NCI-H128 (cell line): Measurements from ENCODE around the gene CD46.

Source experiments
- DNase-seq: peaks from one replicate; lab custom pipeline; 2025; ENCODE audit not compliant: unreplicated experiment; lab: John Stamatoyannopoulos, UW

Gene CD46

DNA sequence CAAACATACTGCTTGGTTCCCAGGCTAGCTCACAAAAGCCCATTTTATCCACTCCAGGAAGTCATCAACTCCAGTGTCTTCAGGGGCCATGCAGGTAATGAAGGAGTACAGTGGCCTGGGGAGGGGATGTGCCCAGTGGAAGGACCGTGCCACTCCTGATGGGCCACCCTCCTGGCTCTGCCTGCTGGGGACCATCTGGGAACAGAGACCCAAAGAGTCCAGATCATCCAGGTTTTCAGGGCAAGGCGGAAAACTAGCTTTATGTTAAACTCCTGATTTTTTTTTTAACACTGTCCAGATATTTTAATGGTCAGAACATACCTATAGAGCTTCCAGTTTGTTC lies 75.6 kb downstream of the CD46 start:
- DNase-seq: no peak

DNA sequence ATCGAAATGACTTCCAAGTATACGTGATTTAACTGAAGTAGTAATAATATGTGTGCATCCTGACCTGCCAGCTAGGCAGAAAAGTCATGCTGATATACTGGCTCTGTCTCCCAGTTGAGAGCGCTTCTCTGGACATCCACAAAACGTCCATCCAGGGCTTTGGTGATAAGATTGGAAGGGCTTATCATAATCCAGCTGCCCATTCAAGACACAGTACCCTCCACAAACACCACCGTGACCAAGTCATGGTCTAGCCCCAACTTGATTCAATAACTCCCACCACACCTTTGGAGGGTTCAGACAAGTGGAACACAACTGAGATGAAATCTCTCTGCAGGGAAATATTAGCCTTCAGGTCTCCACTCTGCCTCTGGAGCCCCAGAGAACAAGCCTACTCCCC lies 76.2 kb downstream of the CD46 start:
- no peak for DNase-seq

DNA sequence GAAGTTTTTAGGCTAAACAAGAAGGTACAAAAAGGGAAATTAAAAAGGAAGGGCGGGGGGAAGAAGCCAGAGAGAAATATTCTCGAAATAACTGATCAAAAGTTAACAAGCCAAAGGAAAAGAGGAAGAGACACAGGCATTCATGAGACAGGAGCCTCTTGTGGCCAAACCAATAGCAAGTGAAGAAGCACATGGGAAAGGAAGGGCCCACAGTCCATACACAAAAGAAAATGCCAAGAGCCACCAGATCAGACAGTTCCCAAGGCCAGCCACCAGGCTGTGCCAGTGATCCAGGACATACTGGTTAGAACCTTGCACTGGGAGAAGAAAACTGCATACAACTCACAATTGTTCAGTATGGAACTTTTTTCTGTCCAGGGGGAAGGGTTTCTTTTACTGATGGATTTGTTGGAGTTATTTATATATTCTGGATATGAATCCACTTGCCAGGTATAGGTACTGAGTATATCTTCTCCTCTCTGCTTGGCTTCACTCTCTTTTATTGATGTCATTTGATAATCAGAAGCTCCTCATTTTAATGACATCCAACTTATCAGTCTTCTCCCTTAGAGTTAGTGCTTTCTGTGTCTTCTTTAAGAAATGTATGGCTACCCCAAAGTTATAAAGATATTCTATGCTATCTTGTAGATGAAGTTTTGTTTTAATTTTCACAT lies 76.8 kb downstream of the CD46 start:
- DNase-seq: no peak

DNA sequence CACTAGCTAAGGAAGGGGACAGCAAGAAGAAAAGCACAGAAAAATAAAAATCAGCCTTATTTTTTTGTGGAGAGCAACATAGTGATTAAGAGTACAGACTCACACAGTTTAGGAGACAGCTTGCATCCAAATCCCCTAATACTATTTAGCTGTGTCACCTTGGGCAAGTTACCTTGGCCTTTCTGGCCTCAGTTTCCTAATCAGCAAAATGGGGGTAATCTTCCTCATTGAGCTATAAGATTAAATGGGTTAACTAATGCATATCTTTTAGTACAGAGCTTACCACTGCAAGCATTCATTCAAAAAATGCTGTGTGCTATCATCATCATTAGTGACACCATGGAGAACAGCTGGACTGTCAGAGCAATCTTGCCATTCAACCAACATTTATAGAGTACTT lies 77.7 kb downstream of the CD46 start:
- DNase-seq: no peak

DNA sequence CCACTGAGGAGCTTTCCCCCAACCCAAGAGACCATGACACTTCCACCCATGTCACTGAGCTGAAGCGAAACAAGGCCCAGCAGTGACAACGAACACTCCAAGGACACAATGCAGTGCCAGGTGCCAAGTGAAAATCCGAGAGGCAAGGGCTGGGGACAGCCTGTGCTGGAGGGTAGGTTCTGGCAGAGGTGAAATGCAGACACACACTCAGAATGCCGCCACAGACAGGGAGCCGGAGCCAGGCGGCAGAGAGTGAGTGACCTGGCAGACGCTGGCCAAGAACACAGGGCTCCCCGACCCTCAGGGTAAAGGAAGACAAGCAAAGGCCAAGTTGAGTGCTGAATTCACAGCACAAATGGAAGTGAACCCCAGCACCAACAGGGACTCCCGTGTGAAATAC lies 78.9 kb downstream of the CD46 start:
- DNase-seq: no peak

DNA sequence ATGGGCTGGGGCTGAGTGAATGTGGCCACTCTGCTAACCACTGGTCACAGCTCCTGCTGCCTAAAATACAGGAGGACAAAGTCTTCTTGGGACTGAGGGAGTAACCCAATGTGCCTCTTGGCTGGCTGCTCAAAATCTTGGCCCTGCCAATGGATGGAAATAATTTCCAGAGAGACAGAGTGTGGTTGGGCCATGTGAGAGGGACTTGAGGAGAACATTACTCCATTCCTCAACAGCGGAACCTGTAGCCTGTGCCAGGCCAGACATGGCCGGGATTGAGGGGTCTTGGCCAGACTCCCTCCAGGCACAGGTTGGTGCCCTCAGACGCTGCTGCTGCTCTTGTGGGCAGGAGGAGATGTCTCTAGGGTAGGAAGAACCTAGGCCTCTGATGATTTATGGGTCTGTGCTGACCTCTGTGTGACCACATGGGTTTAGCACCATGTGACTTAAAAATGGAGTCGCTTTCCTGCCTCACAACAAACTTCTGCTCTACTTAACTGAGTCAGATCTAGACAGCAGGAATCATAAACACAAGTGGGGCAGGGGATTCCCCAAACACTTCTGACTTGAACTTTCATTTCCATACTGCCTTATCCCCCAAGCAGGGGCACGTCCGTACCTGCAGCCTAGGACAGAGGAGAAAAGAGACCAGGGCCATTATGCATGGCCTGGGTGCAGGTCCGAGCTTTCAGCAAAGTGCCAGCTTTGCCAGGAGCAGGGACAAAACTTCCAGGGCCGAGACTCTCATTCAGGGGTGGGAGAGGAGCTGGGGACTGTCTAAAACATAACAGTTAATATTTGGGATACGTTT lies 79.9 kb downstream of the CD46 start:
- DNase-seq: no peak

DNA sequence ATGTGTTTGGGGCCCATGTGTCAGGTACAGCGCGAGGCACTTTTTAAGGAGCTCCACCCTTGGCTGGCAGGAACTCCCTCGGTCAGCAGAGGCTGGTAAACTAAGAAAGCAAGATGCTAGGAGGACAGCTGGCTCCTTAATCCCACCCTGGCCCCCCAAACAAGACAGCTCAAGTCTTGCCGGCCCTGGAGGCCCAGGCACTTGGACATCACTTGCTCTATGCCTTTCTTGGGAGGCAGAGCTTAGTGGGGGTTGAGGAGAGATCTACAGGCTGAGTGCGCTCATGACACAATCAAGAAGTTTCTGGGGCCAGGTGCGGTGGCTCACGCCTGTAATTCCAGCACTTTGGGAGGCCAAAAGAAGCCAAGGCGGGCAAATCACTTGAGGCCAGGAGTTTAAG lies 80.9 kb downstream of the CD46 start:
- DNase-seq: no peak

DNA sequence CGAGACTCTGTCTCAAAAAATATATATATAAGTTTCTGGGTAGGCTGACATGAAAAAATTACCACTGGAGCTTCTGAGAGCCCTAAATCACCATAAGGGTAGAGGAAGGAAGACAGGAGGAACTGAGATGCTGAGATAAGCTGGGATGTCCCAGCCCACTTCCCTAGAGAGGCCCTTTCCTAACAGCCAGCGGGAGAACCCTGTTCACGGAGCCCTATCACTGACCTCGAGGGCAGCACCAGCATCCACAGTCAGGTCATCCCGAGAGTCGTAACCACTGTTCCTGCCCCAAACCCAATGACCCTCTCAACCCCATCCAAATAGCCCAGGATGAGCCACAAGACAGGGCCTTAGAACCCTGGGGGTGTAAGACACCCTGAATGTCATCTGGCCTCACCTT lies 81.5 kb downstream of the CD46 start:
- DNase-seq: no peak

DNA sequence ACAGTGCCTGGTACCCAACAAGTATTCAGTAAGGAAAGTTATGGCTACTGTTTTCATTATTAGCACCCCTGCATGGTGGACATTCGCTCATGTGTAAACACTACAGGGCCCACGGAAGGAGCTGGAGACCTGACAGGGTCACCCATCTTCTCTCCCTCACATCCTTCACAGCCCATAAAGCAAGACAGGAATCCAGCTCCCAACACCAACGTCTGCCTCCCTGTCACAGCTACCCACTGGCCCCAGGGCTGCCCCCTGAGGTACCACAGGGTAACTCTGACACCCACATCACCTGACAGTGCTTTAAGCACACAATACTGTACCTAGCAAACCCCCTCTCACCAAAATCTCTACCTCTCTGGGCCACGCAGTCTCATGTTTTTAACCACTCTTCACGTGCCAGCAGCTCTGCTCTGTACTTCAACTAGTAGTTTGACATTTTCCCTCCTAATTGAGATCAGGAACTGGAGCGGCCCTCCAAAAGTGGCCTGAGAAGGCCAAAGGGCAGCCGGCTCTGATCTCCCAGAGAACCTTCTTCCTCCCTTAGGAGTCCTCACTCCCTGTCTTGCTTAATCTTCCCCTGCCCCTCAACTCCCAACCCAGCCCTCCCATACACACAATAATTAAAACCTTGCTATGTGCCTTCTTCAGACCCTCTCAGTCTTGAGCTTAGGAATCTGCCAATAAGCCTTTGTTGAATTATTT lies 82.3 kb downstream of the CD46 start:
- DNase-seq: no peak

DNA sequence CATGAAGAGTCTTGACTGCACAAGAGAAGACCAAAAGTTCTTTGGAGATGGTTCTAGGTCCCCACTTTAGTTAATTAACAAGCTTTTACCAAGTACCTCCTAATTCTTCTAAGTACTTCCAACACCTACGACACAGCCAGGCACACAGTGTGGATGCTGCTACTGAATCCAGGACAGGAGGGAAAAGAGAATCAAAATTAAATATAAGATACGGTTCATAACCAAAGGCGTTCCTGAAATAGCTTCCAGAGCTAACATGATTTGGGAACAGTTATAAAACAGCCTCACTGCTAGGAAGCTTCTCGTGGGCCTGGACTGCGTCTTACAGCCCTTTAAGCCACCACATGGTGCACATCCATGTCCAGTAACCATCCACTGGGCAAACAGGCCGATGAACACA lies 84.1 kb downstream of the CD46 start:
- DNase-seq: no peak

DNA sequence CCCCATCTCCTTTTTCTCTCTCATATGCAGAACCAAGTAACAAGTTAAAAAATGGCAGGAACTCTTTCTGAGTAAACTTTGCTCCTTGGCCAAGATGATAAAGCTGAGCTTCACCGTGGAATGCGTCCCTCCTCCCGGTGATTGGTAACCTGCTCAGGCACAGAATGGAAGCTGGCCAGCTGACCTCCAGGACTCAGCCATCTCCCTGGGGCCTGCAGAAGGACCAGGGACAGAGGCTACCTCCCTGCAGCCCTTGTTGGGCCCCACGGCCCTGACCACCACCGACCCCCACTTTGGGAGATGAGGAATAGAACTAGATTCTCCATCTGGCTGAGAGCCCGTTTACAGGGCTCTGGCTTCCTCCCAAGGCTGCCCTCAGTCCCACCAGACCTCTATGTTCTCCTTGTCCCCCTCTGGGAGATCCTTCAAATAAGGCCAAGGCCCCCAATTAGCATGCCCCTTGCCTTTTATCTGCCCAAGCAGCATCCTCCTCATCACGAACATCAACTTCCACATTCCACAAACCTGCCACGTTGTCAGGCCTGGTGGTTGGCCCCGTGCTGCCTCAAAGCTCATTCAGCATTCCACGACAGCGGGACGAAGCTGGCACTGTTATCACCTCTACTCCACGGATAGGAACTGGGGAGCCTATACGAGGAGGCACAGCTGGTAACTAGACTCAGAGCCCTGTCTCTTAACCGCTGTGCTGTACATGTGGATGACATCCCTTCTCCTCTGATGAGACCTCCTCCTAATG lies 84.9 kb downstream of the CD46 start:
- no peak for DNase-seq

DNA sequence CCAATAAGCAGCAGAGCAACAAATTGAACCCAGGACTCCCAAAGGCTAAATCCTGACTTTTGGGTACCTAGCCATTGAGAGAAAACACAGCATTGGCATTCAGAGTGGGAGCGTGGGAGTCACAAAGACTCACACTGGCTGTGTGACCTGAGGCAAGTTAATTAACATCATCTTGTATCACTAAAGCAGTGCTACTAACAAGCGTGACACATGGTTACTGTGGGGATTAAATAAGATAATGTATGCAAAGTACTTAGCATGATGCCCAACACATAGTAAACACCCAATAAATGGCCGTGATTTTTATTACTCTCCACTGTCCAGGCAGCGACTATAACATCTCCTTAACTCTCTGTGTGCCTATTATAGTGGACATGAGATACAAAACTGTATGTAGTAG lies 85.8 kb downstream of the CD46 start:
- DNase-seq: no peak

DNA sequence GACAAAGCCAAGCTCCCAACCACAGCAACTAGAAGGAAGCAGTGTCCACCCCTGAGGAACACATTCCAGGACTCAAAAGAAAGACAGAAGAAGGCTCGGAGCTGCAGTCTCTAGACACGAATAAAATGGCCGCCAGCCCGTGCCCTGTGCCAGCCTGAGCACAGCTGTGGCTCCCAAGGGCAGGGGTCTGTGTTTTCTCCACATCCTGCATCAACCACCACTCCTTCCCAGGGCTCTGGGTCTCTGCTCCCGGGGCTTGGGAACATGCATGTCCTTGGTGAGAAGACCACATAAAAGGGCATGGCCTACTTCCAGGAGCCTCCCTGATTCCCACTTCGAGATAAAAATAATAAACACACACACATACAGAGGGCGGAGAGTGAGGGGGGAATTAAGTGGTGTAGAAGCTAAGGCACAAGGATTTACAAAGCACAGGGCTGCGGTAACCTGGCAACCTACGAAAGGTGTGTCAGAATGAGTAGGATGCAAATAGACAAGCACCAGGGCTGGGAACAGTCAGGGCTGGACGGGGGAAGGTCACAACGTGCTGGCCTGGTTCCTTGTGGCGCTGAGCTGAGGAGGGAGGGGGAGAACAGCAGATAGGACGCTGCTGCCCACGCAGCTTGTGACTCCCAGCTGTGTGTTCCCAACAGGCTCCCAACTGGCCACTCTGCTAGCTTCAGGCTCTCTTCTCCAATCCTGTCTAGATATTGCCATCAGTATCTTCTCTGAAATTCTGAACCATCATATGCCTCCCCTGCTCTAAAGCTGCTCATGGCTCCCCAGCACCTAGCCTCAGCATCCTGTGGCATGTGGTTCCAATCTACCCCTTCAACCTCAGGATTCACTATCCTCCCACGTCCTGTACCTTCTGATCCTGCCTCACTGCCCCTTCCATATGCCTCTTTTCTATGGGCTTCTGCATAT lies 86.6 kb downstream of the CD46 start:
- no peak for DNase-seq

DNA sequence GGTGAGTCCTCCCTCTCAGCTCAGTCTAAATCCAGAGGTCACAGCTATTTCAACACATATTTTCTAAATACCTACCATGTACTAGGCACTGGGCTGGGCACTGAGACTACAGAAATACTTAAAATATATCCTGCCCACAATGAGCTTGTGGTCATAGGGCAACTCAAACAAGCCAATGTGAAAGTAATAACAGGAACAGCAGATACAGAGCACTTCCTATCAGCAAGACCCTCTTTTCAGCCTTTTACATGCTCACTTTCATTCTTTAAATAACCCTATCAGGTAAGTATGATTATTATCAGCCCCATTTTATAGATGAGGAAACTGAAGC lies 87.2 kb downstream of the CD46 start:
- no peak for DNase-seq

DNA sequence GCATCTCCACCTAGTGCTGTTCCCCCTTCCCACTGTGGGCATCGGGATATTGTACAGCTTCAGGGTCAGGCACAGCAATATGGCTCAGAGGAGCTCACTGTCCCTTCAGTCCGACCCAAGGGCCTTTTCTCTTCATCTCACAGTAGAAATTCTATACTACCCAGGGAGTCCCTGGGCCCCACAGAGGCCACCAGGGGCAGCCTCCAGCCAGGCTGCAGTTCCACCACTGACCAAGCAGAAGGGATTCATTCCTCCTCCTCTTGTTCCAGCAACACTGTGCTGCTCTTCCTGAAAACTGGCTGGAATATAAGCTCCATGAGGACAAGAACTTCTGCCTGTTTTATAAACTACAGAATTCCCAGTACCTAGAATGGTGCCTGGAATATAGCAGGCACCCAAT lies 88.5 kb downstream of the CD46 start:
- no peak for DNase-seq

DNA sequence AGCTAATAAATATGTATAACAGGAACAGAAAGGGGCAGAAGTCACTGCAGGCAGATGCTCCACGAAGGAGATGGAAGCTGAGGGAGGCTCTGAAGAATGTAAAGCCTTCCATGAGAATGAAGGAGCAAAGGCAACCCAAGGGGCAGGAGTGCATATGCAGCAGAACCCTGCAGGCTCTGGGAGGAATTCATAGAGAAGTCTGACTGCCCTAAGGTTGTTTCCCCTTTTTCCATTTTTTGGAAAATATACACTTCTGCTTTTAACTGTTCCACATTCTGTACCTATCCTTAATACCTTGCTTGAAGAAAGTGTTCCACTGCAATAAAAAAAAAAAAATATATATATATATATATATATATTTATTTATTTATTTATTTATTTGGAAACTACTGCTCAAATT lies 89.4 kb downstream of the CD46 start:
- no peak for DNase-seq

DNA sequence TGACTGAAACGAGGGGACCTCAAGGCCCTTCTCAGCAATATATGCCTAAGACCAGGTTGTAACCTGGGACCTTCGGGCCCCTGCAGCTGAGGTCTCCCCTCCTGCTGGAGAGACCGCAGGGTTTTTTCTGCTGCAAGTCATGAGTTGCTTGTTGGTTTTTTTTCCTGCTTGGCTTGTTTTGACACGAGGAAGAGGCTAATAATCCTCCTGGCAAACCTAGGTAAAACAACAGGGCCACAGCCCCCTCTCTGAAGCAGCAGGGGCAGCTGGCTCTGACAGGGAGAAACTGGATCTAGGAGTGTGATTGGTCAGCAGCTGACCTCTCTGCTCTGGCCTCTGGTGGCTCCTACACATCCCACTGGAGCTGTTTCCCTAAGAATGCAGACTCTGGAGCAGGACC lies 90.0 kb downstream of the CD46 start:
- no peak for DNase-seq

DNA sequence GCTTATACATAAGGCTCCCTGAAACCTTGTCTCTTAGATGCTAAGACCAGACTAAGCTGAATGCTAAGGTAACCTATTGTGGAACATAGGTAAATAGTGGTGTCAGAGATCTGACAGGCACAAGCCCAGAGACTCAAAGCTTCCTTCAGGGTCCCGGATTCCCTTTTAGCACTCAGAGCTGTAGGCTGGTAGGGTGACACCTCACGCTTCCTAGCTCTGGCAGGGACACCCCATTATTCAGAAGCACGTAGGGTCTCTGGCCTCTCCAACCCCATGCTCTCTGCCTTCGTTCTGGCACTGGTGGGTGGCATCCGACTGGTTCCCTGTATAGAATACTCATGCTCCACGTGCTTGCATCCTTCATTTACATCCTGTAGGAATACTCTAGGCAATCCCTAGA lies 90.7 kb downstream of the CD46 start:
- no peak for DNase-seq

DNA sequence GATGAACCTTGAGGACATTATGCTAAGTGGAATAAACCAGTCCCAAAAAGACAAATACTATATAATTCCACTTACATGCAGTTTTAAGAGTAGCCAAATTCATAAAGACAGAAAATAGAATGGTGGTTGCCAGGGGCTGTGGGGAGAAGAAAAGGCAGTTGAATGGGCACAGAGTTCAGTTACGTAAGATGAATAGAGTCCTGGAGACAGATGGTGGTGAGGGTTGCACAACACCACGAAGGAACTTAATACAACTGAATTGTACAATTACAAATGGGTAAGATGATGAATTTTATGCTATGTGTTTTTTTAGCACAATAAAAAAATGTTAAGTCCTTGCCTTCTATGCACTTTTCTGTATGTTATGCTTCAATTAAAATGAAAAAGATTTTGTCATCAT lies 92.5 kb downstream of the CD46 start:
- no peak for DNase-seq
